Neural crest cell (in vitro differentiated cells): ENCODE data around the gene PRR33. TPM values are rescaled to one million over a fixed set of nuclear protein-coding genes. Genes with fewer than 3 reads are reported as not detected.

ENCODE experiments used
- DNase-seq: peaks from one replicate; pipeline ENCODE4 v3.0.0; 2021; ENCODE audit warnings: low read depth, mixed read lengths, low spot score
- H3K27ac Mint-ChIP-seq: one replicate; pipeline ENCODE4 v1.8.0; 2021; ENCODE audit warnings: mild to moderate bottlenecking, mixed read lengths; ENCODE audit not compliant: unreplicated experiment
- H3K27me3 Mint-ChIP-seq: 2 replicates; pipeline ENCODE4 v1.8.0; 2021; ENCODE audit warnings: low read depth, mild to moderate bottlenecking, mixed read lengths
- H3K36me3 Mint-ChIP-seq: 2 replicates; pipeline ENCODE4 v1.8.0; 2021; ENCODE audit warnings: low read depth, mild to moderate bottlenecking, mixed read lengths
- H3K4me1 Mint-ChIP-seq: 2 replicates; pipeline ENCODE4 v1.8.0; 2021; ENCODE audit warnings: mixed read lengths
- H3K4me3 Mint-ChIP-seq: one replicate; pipeline ENCODE4 v1.8.0; 2021; ENCODE audit warnings: mild to moderate bottlenecking, mixed read lengths
- H3K9me3 Mint-ChIP-seq: 2 replicates; pipeline ENCODE4 v1.8.0; 2021; ENCODE audit warnings: mixed read lengths
- CTCF ChIP-seq: fragments of 200-600 bp; sonication (generic); conservative IDR thresholded peaks from 2 replicates; pipeline ENCODE4 v1.5.0; 2021; ENCODE audit warnings: antibody characterized with exemption, mild to moderate bottlenecking
- total RNA-seq: library from RNA; stranded (reverse); gene quantifications from 2 replicates; pipeline ENCODE4 v1.2.1, GENCODE V29; 2021

Gene PRR33
- total RNA-seq, 1 donor from 2014 or later: not detected

- H3K4me3 Mint-ChIP-seq: no peak overlapping the region
- H3K36me3 Mint-ChIP-seq: peaks cover 2% of the 10 kb centered on the region
- TF ChIP-seq CTCF: no peak
- H3K27ac Mint-ChIP-seq: no peak overlapping the region
- peaks cover 7% of the 10 kb centered on the region for H3K9me3 Mint-ChIP-seq
- H3K4me1 Mint-ChIP-seq: no peaks in the 10 kb centered on the region
- H3K27me3 Mint-ChIP-seq: no peaks in the 10 kb centered on the region
- no peak for DNase-seq
These were observed 27.0 kb upstream of the PRR33 start for GRCh38 chr11:1918436-1919315.

DNA sequence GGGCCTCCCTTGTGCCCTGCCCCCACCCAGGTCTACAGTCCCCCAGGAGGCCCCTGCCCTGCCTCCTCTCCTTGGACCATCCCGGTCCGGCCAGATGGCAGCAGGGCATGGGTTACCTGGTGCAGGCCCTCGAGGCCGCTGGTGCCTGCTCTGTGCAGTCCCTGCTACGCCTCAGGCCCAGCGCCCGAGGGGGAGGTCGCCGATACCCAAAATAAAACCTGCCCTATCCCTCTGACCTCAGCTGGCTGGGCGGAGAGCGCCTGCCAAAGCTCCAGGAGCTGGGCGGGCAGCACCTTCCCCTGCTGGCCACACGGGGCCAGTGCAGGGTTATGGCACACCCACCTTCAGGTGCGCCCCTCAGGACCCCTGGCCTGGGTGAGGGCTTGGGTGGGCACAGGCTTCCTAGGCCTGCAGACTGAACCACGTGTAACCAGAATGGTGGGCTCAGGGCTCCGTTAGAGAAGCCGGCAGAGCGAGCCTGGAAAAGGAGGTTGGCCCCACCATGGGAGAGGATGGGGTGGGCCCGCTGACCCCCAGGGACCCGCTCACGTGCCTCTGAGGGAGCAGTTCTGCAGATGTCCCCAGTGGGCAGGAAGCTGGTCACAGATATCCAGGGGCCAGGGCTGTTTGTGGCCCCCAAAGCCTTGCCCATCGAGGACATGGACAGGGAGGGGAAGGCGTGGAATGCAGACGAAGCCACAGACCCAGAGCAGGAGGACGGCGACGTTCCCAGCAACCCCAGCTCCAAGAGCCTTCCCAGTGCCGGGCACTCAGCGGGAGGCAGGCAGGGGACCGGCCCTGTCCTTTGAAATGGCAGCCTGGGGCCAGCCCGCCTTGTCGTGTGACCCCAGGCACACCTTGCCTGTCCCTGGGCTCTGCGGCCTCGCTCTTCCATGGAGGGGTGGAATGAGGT is 26.1 kb upstream of the PRR33 start:
- Mint-ChIP-seq H3K9me3 (peaks cover 7% of the 10 kb centered on the region), H3K27ac (no peak overlapping the region), H3K36me3 (peaks cover 2% of the 10 kb centered on the region), H3K4me3 (no peak overlapping the region), H3K4me1 (no peaks in the 10 kb centered on the region), H3K27me3 (no peaks in the 10 kb centered on the region)
- DNase-seq: no peak
- TF ChIP-seq CTCF: peak; percentile 50

GRCh38 chr11:1916986-1917522 is 25.4 kb upstream of the PRR33 start:
- H3K4me3 Mint-ChIP-seq: no peak overlapping the region
- peaks cover 2% of the 10 kb centered on the region for H3K36me3 Mint-ChIP-seq
- TF ChIP-seq CTCF: no peak
- H3K4me1 Mint-ChIP-seq: no peaks in the 10 kb centered on the region
- H3K9me3 Mint-ChIP-seq: peaks cover 7% of the 10 kb centered on the region
- DNase-seq: no peak
- H3K27ac Mint-ChIP-seq: no peak overlapping the region
- H3K27me3 Mint-ChIP-seq: no peaks in the 10 kb centered on the region

DNA sequence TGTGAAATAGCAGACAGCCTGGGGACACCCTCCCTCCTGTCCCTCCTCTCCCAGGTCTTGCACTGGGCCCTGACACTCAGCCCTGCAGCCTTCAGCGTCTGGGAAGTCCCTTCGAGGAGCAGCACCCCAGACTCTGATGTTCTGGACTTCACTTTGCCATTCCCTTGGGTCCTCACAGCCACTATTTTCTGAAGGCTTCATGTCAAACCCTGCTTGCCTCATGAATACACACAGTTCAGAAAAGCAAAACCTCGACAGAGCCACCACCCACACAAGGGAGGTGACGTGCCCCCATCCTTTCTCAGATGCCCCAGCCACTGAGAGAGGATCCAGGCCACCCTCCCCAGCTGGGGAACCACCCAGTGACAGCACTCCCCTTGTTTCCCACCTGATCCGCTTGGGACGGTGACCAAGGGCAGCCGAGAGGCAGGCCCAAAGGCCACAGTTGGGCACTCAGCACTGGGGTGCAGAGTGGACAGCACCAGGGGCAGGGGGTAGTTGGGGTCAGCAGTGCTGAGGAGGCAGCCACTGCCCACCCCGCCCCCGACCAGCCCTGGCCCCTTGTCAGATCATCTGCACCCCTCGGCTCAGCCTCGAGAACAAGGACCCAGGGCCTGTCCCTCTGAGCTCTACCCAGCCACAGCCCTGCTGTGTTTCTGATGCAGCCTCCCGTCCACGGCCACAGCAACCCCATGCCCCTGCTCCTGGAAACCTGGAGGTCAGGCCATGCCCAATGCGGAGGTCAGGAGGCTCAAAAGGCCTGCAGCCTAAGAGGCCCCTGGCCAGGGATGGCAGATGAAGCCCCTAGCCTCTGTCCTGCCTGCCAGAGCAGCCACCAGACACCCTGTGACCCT is 24.7 kb upstream of the PRR33 start:
- peaks cover 7% of the 10 kb centered on the region for H3K9me3 Mint-ChIP-seq
- no peak overlapping the region for H3K4me3 Mint-ChIP-seq
- no peaks in the 10 kb centered on the region for H3K27me3 Mint-ChIP-seq
- DNase-seq: no peak
- H3K36me3 Mint-ChIP-seq: peaks cover 2% of the 10 kb centered on the region
- H3K4me1 Mint-ChIP-seq: no peaks in the 10 kb centered on the region
- no peak overlapping the region for H3K27ac Mint-ChIP-seq
- TF ChIP-seq CTCF: no peak

GRCh38 chr11:1915795-1916131 is 24.1 kb upstream of the PRR33 start:
- Mint-ChIP-seq H3K4me3 (no peak overlapping the region), H3K4me1 (no peaks in the 10 kb centered on the region), H3K9me3 (peaks cover 7% of the 10 kb centered on the region), H3K36me3 (peaks cover 2% of the 10 kb centered on the region), H3K27ac (no peak overlapping the region), H3K27me3 (no peaks in the 10 kb centered on the region)
- DNase-seq: no peak
- no peak for TF ChIP-seq CTCF
